ENCODE results near the gene NOC4L. TPM values are rescaled to one million over a fixed set of nuclear protein-coding genes. Genes with fewer than 3 reads are reported as not detected.

Gene NOC4L
- total and polyA plus RNA-seq, 2 donors (not counting 3 experiments of a cell fraction or from before 2014, with no cell fraction given): 19.4 to 29.4 TPM

- dilution Hi-C loops (cut with MboI; ENCODE audit: extremely low pct_ligation_motif_present, low sequenced_read_pairs): no loop called here
- no peaks in the 10 kb centered on the region for H3K27me3 ChIP-seq (ENCODE audit: control insufficient read depth in 2 of 2, insufficient read depth in 2 of 2, low read length in 2 of 2)
- H3K9ac ChIP-seq (replicated peaks; ENCODE audit: extremely low read depth, insufficient read depth, low read length): no peak overlapping the region
- H3K4me3 ChIP-seq (replicated peaks in 1 of 3; ENCODE audit: insufficient read depth in 1 of 3, low read depth in 1 of 3, low read length in 3 of 3): no peak overlapping the region
- no peak overlapping the region for H2AFZ ChIP-seq (ENCODE audit: low read depth, low read length)
- DNase-seq (ENCODE audit: low read depth, low spot score): peak; percentile 43
- H3K4me2 ChIP-seq (ENCODE audit: insufficient read depth, low read length): no peak overlapping the region
- no TSS peak for BruUV-seq (replicated peaks)
- H4K20me1 ChIP-seq (replicated peaks; ENCODE audit: control insufficient read depth, extremely low read depth, insufficient read depth, low read length): no peaks in the 10 kb centered on the region
- H3K9me1 ChIP-seq (replicated peaks; ENCODE audit: control insufficient read depth, extremely low read depth, insufficient read depth, low read length): no peaks in the 10 kb centered on the region
- no peaks in the 10 kb centered on the region for H3K79me2 ChIP-seq (ENCODE audit: control insufficient read depth, insufficient read depth, low read length)
- H3K27ac ChIP-seq (ENCODE audit: insufficient read depth, low read depth, low read length): no peak overlapping the region
- peaks cover 0 to 19% of the 10 kb centered on the region in 2 experiments for H3K36me3 ChIP-seq (ENCODE audit: control insufficient read depth in 2 of 2, extremely low read depth in 1 of 2, insufficient read depth in 2 of 2, low read length in 2 of 2)
- peak; percentile 67 for FAIRE-seq
- no peaks in the 10 kb centered on the region for H3K9me3 ChIP-seq (replicated peaks; ENCODE audit: control insufficient read depth, insufficient read depth, low read length)
- intact Hi-C loops (cut with micrococcal nuclease): no loop called here
- H3K4me1 ChIP-seq (ENCODE audit: control insufficient read depth, extremely low read depth, insufficient read depth, low read length): no peaks in the 10 kb centered on the region
- POLR2A ChIA-PET: no interaction called here
- CTCF ChIA-PET: no interaction called here
- TF ChIP-seq POLR2A (IDR thresholded peaks at IDR 0.05; ENCODE audit: low read depth, low read length): no peak
- TF ChIP-seq MAX (IDR thresholded peaks at IDR 0.05; ENCODE audit: insufficient read depth, insufficient read length): no peak
- no peak for TF ChIP-seq MYC (IDR thresholded peaks at IDR 0.05; ENCODE audit: low read depth, low read length)
- TF ChIP-seq POLR2AphosphoS5 (IDR thresholded peaks at IDR 0.05; ENCODE audit: insufficient read depth, low read depth, low read length): no peak
- TF ChIP-seq FOS (IDR thresholded peaks at IDR 0.05; ENCODE audit: borderline replicate concordance, insufficient read depth, low read length): peak; percentile 29
- TF ChIP-seq CTCF (IDR thresholded peaks at IDR 0.05; ENCODE audit: extremely low read depth in 1 of 2, insufficient read depth in 1 of 2, low read depth in 1 of 2, low read length in 2 of 2): no peak
These were observed 34.5 kb upstream of the NOC4L start for GRCh38 chr12:132109741-132110140.

GRCh38 chr12:132110677-132111076 lies 33.6 kb upstream of the NOC4L start:
- Histone ChIP-seq H3K9me3 (replicated peaks; ENCODE audit: control insufficient read depth, insufficient read depth, low read length) (no peaks in the 10 kb centered on the region), H3K9me1 (replicated peaks; ENCODE audit: control insufficient read depth, extremely low read depth, insufficient read depth, low read length) (no peaks in the 10 kb centered on the region), H3K4me2 (ENCODE audit: insufficient read depth, low read length) (no peak overlapping the region), H3K9ac (replicated peaks; ENCODE audit: extremely low read depth, insufficient read depth, low read length) (no peak overlapping the region), H4K20me1 (replicated peaks; ENCODE audit: control insufficient read depth, extremely low read depth, insufficient read depth, low read length) (no peaks in the 10 kb centered on the region), H3K4me1 (ENCODE audit: control insufficient read depth, extremely low read depth, insufficient read depth, low read length) (no peaks in the 10 kb centered on the region), H3K36me3 (ENCODE audit: control insufficient read depth in 2 of 2, extremely low read depth in 1 of 2, insufficient read depth in 2 of 2, low read length in 2 of 2) (peaks cover 0 to 22% of the 10 kb centered on the region in 2 experiments), H3K79me2 (ENCODE audit: control insufficient read depth, insufficient read depth, low read length) (no peaks in the 10 kb centered on the region), H2AFZ (ENCODE audit: low read depth, low read length) (no peak overlapping the region), H3K4me3 (replicated peaks in 1 of 3; ENCODE audit: insufficient read depth in 1 of 3, low read depth in 1 of 3, low read length in 3 of 3) (no peak overlapping the region), H3K27me3 (ENCODE audit: control insufficient read depth in 2 of 2, insufficient read depth in 2 of 2, low read length in 2 of 2) (no peaks in the 10 kb centered on the region), H3K27ac (ENCODE audit: insufficient read depth, low read depth, low read length) (no peak overlapping the region)
- dilution Hi-C loops (cut with MboI; ENCODE audit: extremely low pct_ligation_motif_present, low sequenced_read_pairs) (no loop called here), intact Hi-C loops (cut with micrococcal nuclease) (no loop called here)
- FAIRE-seq: no peak
- no peak for DNase-seq (ENCODE audit: low read depth, low spot score)
- ChIA-PET POLR2A (no interaction called here), CTCF (no interaction called here)
- BruUV-seq (replicated peaks): no TSS peak
- TF ChIP-seq EZH2 (IDR thresholded peaks at IDR 0.05; ENCODE audit: borderline replicate concordance, low read depth, low read length, severe bottlenecking): no peak
- TF ChIP-seq FOS (IDR thresholded peaks at IDR 0.05; ENCODE audit: borderline replicate concordance, insufficient read depth, low read length): no peak
- TF ChIP-seq CTCF (IDR thresholded peaks at IDR 0.05; ENCODE audit: extremely low read depth in 1 of 2, insufficient read depth in 1 of 2, low read depth in 1 of 2, low read length in 2 of 2): no peak
- TF ChIP-seq POLR2A (IDR thresholded peaks at IDR 0.05; ENCODE audit: low read depth, low read length): no peak
- no peak for TF ChIP-seq GATA2 (IDR thresholded peaks at IDR 0.05; ENCODE audit: insufficient read depth, insufficient read length, low read depth, low read length)
- TF ChIP-seq MAX (IDR thresholded peaks at IDR 0.05; ENCODE audit: insufficient read depth, insufficient read length): no peak
- no peak for TF ChIP-seq MYC (IDR thresholded peaks at IDR 0.05; ENCODE audit: low read depth, low read length)
- TF ChIP-seq POLR2AphosphoS5 (IDR thresholded peaks at IDR 0.05; ENCODE audit: insufficient read depth, low read depth, low read length): no peak
- no peak for TF ChIP-seq JUN (IDR thresholded peaks at IDR 0.05; ENCODE audit: borderline replicate concordance, insufficient read depth, insufficient read length, low read depth)
